ENCODE results near the gene CAMSAP2.

GRCh38 chr1:200890818-200891773 lies 152.4 kb downstream of the CAMSAP2 start:
- TF ChIP-seq JUN (CRISPR knock-in tag; IDR thresholded peaks at IDR 0.05): no peak
- no peak for TF ChIP-seq CTCF (IDR thresholded peaks at IDR 0.05)
- no peak for TF ChIP-seq CREB1 (CRISPR knock-in tag; IDR thresholded peaks at IDR 0.05)
- no peak for TF ChIP-seq GRHL2 (CRISPR knock-in tag; IDR thresholded peaks at IDR 0.05; ENCODE audit: insufficient replicate concordance, severe bottlenecking)
- peak; percentile 48; the same call in 1 of the 2 replicates for TF ChIP-seq SP1 (CRISPR knock-in tag; conservative IDR thresholded peaks at IDR 0.05)
- TF ChIP-seq ZNF232 (CRISPR knock-in tag; IDR thresholded peaks at IDR 0.05): no peak
- TF ChIP-seq ATF3 (CRISPR knock-in tag; conservative IDR thresholded peaks at IDR 0.05): no peak
- TF ChIP-seq NR3C1 (CRISPR knock-in tag; conservative IDR thresholded peaks at IDR 0.05; ENCODE audit: low read depth): no peak
- TF ChIP-seq ATF2 (CRISPR knock-in tag; IDR thresholded peaks at IDR 0.05; ENCODE audit: borderline replicate concordance, low read depth): no peak; the same call in 1 of the 2 replicates
- TF ChIP-seq ZNF138 (CRISPR knock-in tag; conservative IDR thresholded peaks at IDR 0.05): no peak
